Stimulated activated CD4-positive, alpha-beta T cell treated with anti-CD3 and anti-CD28 coated beads, Interleukin-1b, Interleukin-23, amount 100 ng/mL, for 48 hours (primary cell): Measurements from ENCODE around the gene TMEM35A.
"Not testable (repeated sequence)": the region's sequence is repeated elsewhere in the genome, so short reads cannot be mapped to it uniquely, and the experiment has no call there.

ENCODE experiments used
- DNase-seq: peaks from one replicate; pipeline ENCODE4 v3.0.0-alpha.2; 2020

The TMEM35A gene, protein sequence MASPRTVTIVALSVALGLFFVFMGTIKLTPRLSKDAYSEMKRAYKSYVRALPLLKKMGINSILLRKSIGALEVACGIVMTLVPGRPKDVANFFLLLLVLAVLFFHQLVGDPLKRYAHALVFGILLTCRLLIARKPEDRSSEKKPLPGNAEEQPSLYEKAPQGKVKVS

DNA sequence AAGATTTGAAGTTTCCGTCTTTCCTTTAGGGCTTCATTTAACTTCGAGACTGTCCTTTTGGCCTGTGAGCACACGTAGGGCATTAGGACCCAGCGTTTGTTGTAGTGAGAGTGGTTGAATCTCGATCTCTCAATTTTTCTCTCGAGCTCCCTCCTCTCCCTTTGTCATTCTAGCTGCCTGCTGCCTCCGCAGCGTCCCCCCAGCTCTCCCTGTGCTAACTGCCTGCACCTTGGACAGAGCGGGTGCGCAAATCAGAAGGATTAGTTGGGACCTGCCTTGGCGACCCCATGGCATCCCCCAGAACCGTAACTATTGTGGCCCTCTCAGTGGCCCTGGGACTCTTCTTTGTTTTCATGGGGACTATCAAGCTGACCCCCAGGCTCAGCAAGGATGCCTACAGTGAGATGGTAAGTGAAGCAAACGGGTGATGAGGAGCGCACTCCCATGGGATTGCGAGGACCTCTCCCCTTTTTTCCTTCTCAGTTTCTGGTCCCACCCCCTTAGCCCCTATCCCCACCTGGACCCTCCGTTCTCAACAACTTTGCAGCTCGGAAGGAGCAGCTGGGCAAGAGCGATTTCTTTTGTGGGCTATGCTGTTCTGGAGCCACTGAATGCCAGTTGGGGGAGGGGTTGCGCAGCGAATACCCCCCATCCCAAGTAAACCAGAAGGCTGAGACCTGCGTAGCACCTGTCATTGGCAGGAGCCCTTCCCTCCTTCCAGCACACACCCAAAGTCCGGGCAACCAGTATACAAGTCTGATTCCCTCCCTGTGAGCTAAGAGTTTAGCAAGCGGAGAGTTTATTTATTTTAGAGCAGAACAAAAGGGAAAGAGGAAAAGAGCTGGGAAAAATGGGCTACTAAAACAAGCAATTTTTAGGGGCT lies at the start of gene TMEM35A:
Gene TMEM35A (plus strand): TSS at position 164 of the 883 bp plus-strand sequence. CDS start 124 bp downstream, at position 288.
- no peak for DNase-seq

DNA sequence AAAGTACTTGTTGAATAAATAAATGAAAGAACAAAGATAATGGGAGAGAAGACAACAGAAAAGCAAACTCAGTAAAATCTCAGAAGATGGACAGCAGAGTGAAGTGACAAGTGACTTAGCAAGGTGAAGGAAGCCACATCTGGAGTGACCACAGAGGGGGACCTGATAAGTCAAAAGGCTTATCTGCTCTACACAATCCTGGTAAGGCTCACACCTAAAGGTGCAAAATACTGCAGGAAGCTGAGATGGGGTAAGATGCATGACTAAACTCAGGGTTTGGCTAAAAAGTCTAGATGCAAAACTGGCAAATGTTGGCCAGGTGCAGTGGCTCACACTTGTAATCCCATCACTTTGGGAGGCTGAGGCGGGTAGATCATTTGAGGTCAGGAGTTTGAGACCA lies 49.0 kb upstream of the TMEM35A start:
- DNase-seq, result no peak

DNA sequence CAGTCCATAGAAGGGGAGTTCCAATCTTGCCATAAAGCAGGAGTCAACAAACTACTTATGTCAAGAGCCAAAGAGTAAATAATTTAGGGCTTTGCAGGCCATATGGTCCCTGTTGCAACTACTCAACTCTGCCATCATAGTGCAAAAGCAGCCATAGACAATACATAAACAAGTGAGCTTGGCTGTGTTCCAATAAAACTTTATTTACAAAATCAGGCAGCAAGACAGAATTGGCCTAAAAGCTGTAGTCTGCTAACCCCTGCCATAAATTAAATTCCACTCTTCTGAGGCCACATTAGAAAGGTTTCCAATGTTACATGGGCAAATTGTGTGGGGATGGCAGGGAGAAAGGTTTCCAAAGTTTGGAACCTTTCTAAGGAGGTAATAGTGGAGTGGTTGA lies 41.4 kb upstream of the TMEM35A start:
- no peak for DNase-seq

DNA sequence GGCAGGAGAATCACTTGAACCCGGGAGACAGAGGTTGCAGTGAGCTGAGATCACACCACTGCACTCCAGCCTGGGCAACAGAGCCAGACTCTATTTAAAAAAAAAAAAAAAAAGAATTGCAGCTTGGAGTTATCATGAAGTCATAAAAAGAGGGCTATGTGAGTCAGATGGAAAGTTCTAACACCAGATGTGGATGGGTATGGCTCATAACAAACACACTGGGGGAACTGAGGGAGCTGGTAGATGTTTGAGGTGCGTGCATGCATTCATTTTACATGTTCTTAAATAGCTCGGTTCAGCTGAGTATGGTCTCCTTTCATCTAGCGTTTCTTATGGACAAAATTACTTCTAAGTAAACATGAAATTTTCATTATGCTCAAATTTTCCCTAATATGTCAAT lies 38.5 kb upstream of the TMEM35A start:
- peak; percentile 10 for DNase-seq

DNA sequence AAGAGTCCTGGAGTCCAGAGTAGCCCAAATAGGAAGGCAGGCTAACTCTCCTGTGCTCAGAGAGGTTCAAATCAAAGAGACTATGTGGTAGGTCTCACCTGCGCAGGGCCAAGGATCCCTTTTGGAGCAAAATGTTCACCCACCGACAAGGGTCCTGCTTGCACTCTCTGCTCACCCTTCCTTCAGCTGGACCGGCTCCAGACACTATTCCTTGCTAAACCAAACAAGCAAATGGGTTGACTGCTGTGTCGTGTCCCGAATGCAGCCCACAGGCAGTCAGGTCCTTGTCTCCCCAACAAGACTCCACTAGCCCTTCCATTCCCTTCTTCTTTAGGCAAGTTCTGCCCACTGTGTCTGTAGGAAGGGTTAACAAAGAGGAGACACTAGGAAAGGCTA lies 27.5 kb upstream of the TMEM35A start:
- DNase-seq, result peak; percentile 1

DNA sequence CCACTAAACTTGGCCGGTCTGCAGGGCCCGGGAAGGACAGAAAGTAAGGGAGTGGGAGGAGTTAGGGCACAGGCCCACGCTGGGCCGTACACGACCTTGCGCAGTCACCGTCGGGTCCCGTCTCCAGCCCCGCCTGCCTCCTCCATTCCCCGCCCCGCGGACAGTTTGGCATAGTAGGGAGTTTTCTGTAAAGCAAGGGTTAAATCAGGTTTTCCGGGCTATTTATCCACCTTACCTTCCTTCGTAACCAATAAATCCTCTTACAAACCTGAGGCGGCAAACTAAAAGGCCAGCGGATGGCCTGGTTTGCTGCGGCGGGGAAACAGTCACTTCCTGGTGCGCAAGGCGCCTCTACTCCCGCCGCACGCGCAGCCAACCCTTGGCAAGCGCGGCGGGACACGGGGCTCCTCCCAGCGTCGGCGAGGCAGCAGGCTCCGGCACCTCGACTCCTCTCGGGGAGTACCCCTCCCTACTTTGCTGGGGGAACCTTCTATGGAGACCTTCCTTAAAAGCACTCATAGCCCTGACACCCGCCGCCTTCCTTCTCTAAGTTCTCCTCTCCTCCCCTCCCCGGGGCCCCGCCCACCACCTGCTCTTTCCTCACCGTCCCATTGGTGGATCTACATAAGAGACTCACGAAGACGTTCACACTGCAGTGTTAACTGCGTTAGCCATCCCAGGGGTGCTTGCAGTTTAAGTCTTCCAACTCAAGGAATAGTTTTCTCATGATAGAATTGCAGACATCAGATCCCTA lies 27.0 kb upstream of the TMEM35A start, which contains the start of gene TRMT2B:
Gene TRMT2B (minus strand): TSS at position 563 of the 754 bp plus-strand sequence. CDS start 9,822 bp downstream, outside the sequence.
- peak; percentile 78 for DNase-seq

DNA sequence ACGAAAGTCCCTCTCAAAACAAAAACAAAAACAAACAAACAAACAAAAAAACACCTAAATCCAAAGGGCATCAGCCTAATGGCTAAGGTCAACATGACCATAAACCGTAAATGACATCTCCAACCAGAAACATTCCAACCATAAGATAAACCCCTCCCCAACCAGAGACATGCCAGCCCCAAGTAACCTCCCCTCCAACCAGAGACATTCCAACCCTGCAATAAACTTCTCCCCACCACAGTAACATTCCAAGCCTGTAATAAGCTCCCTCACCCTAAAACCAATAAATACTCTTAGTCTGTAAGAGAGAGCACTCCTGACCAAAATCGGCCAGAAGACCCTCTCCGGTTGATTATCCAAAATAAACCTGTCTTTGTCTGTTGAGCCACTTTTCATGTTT lies 22.1 kb upstream of the TMEM35A start:
- not testable (repeated sequence) for DNase-seq

DNA sequence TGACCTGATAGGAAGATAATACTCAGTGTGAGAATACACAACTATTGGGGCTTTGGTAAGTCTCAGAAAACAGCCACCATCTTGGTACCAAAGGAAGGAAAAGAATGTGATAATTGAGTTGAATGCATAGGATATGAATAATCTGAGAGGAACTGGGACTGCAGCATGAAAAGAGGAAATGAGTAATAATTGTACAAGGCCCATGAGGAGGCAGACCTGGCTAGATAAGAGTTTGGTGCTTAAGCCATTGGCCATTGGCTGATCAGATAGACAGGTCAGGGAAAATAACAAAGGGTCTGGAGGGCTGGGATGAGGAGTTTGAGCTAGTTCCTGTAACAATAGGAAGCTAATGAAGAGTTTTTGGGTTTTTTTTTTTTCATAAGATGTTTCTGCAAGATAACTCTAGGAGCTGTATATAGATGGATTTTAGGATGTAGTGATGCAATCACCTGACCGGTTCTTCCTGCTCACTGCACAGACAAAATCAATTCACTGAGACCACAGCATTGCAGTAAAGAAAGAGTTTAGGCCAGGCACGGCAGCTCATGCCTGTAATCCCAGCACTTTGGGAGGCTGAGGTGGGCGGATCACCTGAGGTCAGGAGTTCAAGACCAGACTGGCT lies 21.5 kb upstream of the TMEM35A start:
- DNase-seq, result no peak

DNA sequence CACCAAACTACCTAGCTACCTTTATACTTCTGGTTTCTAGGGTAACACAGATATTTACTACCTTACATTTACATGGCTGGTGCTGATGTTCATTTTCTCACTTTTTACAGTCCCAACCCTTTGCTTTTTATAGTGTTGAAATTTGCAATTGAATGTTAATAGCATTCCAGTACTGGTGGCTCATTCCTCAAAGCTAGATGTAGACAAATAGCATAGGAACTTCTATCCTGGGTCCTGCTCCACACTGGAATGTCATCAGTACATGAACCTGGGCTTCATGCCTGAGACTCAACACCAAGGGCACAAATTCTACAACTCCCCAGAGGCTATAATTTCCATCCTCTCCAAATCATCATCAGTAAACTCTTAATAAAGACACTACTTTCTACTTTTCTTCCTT lies 16.5 kb upstream of the TMEM35A start:
- DNase-seq, result no peak

DNA sequence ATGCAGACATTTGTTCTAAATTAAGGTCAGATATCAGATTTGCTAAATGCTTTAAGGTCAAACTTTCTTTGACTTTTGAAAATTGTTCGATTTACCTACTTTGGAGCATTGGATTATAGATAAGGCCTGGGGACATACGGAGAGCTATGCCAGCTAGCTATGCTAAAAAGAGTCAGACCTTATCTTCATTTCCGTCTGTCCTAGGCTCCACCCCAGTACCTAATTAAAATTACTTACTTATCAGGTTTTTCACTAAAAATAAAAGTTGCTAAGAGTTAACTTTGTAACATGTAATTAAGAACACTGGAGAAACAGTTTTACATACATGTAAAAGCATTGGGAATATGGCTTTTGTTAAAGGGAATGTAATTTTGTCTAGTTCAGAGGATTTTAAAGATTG lies 7.1 kb upstream of the TMEM35A start:
- no peak for DNase-seq

DNA sequence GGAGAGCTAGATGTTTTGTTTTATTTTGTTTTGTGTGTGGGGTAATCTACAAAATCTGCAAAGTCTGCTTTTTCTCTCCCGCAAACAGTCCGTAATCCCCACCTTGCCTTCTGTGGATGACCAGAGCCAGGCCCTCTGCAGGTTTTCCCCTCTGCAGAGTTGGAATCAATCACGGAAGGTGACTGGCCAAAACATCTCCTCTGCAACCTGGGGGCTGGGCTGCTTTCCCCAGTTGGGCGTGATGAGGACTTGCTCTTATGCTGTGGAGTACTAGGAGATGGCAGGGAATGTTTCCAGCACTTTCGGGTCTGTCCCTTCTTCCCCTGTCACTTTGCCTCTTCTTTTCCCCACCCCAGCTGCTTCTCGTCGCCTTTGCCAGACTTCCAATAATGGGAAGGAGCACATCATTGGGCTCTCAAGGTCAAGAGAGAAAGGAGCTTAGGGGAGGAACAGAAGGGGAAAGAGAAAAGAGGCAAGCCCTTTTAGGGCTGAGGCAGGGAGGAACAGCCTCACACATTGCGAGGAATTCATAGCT lies 1.1 kb downstream of the TMEM35A start:
- DNase-seq, result no peak

DNA sequence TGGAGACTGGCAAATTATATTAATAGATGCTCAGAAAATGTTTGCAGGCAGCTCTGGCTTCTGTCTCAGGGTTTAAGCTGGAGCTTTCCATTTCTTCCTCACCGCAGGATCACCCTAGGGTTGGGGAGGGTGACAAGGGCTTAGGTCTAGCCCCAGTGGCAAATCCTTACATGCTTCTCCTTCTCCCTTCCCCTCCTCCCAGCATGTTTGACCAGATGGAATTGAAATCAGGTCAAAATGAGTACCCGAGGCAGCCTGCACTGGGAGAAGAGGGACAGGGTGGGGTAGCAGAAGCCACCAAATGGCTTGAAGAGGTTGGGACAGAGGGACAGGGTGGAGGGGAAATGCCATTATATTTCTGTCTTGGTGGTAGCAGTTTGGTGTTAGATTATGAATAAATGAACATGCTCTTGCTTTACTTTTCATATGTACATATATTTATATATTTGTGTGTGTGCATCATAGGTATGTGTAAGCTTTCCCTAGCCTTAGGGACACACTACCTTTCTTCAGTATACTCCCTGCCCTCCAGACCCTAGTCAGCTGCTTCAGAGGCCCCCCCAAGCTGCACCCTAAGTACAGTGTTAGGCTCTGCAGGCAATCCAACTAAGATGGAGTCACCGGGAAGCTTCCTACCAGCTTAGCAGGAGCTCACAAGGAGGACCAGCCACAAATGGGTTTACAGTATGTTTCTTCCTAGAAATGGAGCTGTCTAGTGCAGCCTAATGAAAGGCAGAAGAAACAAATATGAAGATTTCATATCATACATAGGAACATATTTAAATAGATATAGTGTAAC lies 1.8 kb downstream of the TMEM35A start:
- DNase-seq, result no peak

DNA sequence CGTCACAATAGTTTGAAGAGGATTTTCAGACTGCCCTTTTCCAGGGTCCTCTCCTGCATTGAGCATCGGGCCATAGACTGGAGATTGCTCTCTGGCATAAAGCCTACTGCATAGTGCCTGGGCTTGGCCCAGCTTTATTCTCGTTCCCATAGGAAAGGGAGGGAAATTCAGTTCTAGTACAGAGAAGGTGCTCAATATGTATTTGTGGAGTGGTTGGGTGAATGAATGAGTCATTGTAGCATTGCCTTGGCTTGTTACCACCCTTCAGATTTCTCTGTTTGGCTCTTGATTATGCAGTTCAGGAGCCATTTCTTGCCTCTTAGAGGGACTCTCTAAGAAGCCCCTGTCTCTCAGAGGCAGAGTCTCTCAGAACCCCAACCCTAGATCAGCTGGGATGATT lies 2.6 kb downstream of the TMEM35A start:
- no peak for DNase-seq

DNA sequence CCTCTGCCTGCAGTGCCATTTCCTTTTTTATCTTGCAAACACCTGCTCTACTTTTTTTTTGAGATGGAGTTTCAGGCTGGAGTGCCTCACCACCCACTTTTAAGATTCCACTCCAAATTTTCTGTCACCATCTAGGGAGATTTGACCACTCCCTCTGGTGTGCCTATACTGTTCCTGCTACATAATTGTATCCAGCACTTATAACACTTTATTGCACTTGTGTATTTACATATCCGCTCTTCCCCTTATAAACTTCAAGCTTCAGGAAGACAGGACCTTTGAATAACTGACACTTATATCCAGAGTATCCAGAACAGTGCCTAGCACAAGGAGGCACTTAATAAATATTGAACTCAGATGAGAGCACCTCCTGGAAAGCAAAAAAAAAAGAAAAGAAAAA lies 13.1 kb downstream of the TMEM35A start:
- DNase-seq, result no peak

DNA sequence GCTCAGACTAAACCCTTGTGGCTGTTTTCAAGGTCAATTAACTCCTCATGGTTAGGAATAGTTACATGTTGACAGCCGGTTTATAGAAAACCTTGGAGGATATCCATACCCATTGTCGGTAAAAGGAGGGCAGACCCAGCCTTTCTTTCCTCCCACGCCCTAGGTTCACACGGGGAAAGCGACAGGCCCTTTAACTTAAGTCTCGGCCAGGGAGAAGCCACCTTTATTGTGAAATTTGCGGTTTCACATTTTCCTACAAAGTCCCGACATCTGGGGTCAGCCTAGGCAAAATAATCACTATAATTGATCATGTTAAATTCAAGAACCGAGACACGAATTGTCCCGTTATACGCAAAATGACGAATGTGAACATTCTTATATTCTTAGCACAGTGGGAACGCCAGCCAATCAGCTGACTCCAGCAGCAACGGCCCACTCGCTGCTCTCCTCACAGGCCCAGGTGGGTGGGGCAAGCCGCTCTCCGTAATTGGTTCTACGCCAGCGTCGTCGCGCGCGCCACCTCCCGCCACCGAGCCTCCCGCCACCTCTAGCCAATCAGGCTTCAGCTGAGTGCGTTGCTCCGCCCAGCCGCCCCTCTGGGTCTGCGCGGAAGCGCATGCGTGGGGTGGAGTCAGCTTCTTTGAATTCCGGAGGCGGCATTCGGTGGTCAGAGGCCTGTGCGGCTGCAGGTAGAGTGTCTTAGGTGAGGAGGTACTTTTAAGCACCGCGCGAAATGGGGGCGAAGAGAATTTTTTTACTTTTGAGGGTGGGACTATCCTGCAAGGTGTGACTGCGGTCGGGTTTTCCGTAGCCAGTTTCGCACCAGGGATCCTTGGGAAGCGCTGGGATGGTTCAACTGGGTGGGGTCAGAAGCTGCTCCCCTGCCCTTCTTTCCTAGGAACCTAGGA lies 19.1 kb downstream of the TMEM35A start, which contains the start of gene CENPI:
Gene CENPI (plus strand): TSS at position 659 of the 908 bp plus-strand sequence. CDS start 2,867 bp downstream, outside the sequence.
- DNase-seq, result peak; percentile 94

DNA sequence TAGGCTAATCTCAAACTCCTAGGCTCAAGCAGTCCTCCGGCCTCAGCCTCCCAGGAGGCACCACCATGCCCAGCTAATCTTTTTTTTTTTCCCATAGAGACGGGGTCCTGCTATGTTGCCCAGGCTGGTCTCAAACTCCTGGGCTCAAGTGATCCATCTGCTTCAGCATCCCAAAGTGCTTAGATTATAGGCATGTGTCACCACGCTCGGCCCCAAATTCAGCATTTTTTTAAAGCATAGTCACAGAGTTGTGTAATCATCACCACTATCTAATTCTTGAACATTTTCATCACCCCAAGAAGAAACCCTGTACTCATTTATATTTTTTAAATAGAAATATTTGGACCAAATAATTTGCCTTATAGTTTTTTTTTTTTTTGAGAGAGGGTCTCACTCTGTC lies 29.6 kb downstream of the TMEM35A start:
- no peak for DNase-seq

DNA sequence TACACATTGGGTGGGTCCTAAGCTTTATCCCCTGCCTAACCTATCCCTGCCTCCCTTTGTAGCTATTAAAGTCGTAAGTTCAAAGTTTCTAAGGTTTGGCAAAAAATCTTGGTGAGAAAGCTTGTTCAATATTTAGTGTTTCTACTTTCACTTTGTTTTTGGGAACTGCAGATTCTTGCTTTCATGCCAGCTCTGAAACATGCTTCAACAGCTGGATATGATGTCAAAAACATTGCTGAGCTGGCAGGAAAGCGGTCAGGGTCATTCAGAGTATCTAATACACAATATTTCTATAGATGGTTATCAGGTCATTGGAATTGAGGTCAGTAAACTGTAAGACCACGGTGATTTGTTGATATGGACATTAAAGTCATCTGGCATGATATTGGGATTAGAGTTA lies 39.0 kb downstream of the TMEM35A start:
- no peak for DNase-seq

DNA sequence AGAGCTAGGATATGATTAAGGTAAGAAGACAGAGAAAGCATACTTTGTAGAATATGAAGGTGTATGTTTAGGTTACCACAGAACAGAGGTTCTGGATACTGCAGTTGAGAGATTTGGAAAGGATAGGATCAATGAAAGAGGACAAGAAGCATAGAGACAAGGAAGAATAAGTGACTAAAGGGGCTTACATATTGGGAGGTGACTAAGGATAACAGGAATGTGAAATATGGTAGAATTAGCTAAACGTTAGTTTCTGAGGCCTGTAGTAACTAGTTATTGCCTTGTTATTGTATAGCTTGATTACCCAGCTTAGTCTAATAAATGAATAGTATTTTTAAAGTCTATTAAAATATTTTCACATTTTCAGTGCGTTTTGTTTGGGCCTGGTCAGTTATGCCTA lies 57.6 kb downstream of the TMEM35A start:
- DNase-seq, result no peak
